ENCODE data around the gene DNM2. TPM values are rescaled to one million over a fixed set of nuclear protein-coding genes. Genes with fewer than 3 reads are reported as not detected.
"Not testable (repeated sequence)": the region's sequence is repeated elsewhere in the genome, so short reads cannot be mapped to it uniquely, and the experiment has no call there.

The DNM2 gene
- total RNA-seq, 1 donor from 2014 or later, result 273 TPM

GRCh38 chr19:10831987-10832938 is 114.4 kb downstream of the DNM2 start:
- intact Hi-C loops (cut with micrococcal nuclease), result no loop called here

- intact Hi-C loops (cut with micrococcal nuclease), result no loop called here
These were observed 115.0 kb downstream of the DNM2 start for GRCh38 chr19:10832939-10833296.

- intact Hi-C loops (cut with micrococcal nuclease), result no loop called here
These were observed 117.3 kb downstream of the DNM2 start for GRCh38 chr19:10835089-10835753.

- intact Hi-C loops (cut with micrococcal nuclease), result loop anchor here (1.0 kb wide), 4 partner anchors 35 to 182 kb away; partner anchors contain the start of genes CARM1 and ILF3
These were observed 118.0 kb downstream of the DNM2 start, which contains the start of gene TMED1 for GRCh38 chr19:10835754-10836478. TSS of gene TMED1 (minus strand) at chr19:10836212. CDS start at chr19:10836191, 21 bp downstream.

GRCh38 chr19:10836479-10837330 is 118.8 kb downstream of the DNM2 start:
- intact Hi-C loops (cut with micrococcal nuclease), result loop anchor here (1.0 kb wide), 4 partner anchors 35 to 182 kb away; partner anchors contain the start of genes CARM1 and ILF3

DNA sequence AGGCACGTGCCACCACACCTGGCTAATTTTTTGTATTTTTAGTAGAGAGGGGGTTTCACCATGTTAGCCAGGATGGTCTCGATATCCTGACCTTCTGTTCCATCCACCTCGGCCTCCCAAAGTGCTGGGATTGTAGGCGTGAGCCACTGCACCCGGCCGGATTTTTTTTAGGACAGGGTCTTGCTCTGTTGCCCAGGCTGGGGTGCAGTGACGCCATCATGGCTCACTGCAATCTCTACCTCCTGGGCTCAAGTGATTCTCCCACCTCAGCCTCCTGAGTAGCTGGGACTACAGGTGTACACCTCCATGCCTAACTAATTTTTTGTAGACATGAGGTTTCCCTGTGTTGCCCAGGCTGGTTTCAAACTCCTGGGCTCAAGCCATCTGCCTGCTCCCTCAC is 119.8 kb downstream of the DNM2 start:
- intact Hi-C loops (cut with micrococcal nuclease), result not testable (repeated sequence)

DNA sequence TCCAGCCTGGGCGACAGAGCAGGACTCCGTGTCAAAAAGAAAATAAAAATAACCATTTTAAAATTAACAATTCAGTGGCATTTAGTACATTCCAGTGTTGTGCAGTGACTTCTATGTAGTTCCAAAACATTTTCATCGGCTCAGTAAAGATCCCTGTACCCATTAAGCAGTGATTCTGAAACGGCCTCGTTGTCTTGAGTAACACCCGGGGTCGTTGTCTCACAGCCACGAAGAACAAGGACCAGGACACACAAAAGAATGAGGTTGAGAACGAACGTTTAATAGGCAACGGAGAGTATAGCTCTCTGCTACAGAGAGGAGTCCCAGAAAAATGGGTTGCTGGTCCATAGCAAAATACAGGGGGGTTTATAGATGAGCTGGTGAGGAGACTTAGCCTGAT is 120.5 kb downstream of the DNM2 start:
- intact Hi-C loops (cut with micrococcal nuclease), result no loop called here

DNA sequence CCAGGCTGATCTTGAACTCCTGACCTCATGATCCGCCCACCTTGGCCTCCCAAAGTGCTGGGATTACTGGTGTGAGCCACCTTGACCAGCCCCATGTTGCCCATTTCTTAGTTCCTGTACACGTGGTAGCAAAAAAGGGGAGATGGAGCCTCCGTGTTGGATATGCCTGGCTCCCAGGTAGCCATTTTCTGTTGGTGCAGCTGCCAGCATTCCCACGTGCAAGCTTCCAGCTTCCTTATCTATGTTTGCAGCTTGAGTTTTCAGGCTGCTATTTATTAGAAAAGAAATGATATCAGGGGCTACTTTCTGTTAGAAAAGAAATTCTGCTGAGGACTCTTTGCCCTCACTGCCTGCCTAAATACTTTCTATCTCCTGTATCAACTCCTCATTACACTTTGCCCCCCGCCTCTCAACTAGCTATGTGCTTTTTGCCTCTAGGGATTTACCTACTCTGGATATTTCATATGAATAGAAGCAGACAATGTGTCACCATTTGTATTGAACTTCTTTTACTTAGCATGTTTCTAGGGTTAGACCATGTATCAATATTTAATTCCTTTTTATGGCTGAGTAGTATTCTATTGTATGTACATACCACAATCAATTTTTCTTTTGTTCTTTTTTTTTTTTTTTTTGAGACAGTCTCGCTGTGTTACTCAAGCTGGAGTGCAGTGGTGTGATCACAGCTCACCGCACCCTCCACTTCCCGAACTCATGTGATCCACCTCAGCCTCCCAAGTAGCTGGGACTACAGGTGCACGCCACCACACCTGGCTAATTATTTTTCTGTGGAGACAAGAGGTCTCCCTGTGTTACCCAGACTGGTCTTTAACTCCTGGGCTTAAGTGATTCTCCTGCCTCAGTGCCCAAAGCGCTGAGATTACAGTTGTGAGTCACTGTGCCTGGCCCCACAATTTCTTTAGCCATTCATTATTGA is 121.5 kb downstream of the DNM2 start:
- intact Hi-C loops (cut with micrococcal nuclease), result no loop called here

- intact Hi-C loops (cut with micrococcal nuclease), result no loop called here
These were observed 124.9 kb downstream of the DNM2 start for GRCh38 chr19:10842788-10843187.

GRCh38 chr19:10846500-10847202 is 128.8 kb downstream of the DNM2 start:
- intact Hi-C loops (cut with micrococcal nuclease), result no loop called here

DNA sequence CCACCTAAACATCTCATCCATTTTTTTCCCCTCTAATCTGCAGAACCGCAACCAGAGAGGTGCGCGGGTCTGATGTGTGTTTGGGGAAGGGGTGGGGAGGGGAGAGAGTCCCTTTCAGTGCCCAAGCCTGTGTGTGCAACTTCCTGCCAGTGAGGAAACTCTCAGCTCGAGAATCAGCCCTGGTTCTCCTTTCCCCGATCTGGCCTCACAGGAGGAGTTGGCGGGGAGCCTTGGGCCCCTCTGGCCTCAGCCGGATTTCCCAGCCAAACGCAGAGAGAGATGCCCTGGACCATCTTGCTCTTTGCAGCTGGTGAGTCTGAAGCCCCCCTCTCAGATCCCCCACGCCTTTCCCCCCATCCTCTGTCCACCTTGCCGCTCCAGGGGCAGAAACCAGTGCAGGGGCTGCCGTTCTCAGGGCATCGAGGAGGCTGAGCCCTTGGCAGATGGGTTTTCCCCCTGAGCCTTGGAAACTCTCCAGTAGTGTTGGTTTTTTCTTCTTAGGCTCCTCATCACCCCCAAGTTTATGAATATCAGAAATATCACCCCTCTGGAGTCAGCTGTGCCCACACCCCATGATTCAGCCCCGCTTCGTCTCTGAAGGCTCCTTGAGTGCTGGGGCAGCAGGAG is 130.5 kb downstream of the DNM2 start, which contains the start of gene C19orf38:
Gene C19orf38 (plus strand): TSS at position 186 of the 627 bp plus-strand sequence. CDS start 94 bp downstream, at position 280.
- intact Hi-C loops (cut with micrococcal nuclease), result no loop called here

GRCh38 chr19:10850631-10851030 is 132.8 kb downstream of the DNM2 start:
- intact Hi-C loops (cut with micrococcal nuclease), result no loop called here

GRCh38 chr19:10852098-10852800 is 134.4 kb downstream of the DNM2 start:
- intact Hi-C loops (cut with micrococcal nuclease), result no loop called here

- intact Hi-C loops (cut with micrococcal nuclease), result no loop called here
These were observed 135.1 kb downstream of the DNM2 start for GRCh38 chr19:10852941-10853340.

DNA sequence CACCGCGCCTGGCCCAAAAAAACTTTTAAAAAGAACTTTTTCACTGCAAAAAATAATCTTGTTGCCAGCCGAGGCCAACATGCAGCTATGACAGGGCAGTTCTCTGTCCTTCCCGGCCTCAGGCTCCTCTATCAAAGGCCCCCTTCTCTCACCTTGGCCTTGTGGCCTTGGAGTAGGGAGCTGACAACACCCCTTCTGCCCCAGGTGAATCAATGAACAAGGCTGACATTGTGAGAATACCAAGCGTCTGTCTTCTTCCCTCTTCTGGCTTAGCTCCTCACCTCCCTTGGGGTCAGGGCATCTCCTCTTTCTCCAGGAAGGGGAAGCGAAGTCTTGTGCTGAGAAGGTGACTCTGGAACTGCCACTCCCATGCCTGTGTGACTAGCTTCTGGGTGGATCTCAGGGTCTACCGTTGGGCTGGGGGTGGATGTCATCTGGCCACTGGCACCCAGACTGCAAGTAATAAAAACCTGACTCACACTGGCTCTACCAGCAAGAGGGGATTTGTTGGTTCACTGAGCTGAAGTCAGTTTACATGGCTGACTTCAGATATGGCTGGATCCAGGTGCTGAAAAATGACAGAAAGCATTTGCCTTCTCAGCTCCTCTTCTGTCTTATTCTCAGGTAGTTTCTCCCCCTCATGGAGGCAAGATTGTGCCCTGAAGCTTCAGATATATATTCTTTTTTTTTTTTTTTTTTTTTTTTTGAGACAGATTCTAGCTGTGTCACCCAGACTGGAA is 136.6 kb downstream of the DNM2 start:
- intact Hi-C loops (cut with micrococcal nuclease), result no loop called here

DNA sequence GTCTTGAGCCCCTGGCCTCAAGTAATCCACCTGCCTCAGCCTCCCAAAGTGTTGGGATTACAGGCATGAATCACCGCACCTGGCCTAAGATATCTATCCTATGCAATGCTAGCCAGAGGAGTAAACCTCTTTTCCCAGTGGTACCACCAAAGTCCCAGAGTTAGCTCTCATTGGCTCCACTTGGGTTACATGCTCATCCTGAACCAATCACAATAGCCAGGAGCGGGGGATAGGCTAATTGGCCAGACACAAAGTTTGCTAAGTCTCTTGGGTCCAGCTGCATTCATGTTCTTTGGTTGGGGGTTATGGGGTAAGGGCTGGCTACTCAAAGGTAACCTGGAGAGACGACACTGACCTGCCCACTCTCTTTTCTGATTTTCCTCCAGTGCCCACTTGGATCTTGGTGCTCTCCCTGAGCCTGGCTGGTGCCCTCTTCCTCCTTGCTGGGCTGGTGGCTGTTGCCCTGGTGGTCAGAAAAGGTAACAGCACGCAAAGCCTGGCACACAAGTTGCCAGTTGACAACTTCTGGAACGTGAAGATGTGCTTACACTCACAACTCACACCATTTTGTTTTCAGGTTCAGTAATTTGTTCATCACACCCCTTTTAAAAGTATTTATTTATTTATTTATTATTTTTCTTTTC is 138.1 kb downstream of the DNM2 start:
- intact Hi-C loops (cut with micrococcal nuclease), result no loop called here

Measured in T-helper 2 cell treated with Interferon-gamma antibody and Interleukin-4, amounts not matched to agents 100 ng/mL and 5 ng/mL, for 36 hours (primary cell).